Liver (tissue), 9 donors: ENCODE measurements around the gene SRPRB. TPM values are rescaled to one million over a fixed set of nuclear protein-coding genes. Genes with fewer than 3 reads are reported as not detected.

ENCODE experiments used
- DNase-seq: peaks from one replicate; pipeline ENCODE4 v3.0.0-alpha.2; 2017; ENCODE audit warnings: low spot score
- H3K27ac ChIP-seq, 2 donors: one replicate each; pipeline ENCODE4 v1.7.0; 2013; ENCODE audit warnings: inconsistent platforms in 2 of 2, low read length in 2 of 2, control low read depth in 1 of 2, low read depth in 1 of 2, mild to moderate bottlenecking in 1 of 2
- H3K27me3 ChIP-seq, 4 donors: one replicate each; pipeline versions ENCODE4 v1.6.1 to v1.7.0; 2013; ENCODE audit warnings: low read length in 3 of 4, inconsistent platforms in 1 of 4, mild to moderate bottlenecking in 1 of 4, moderate library complexity in 1 of 4; ENCODE audit not compliant: control insufficient read depth in 4 of 4, insufficient read depth in 4 of 4
- H3K36me3 ChIP-seq, 4 donors: one replicate each; pipeline versions ENCODE4 v1.6.1 to v1.7.0; 2013; ENCODE audit warnings: low read length in 3 of 4, mild to moderate bottlenecking in 3 of 4, low read depth in 1 of 4, moderate library complexity in 1 of 4; ENCODE audit not compliant: control insufficient read depth in 4 of 4, insufficient read depth in 3 of 4
- H3K4me1 ChIP-seq, 4 donors: one replicate each; pipeline versions ENCODE4 v1.6.1 to v1.7.0; 2013; ENCODE audit warnings: low read length in 3 of 4, mild to moderate bottlenecking in 3 of 4, moderate library complexity in 1 of 4; ENCODE audit not compliant: control insufficient read depth in 4 of 4, insufficient read depth in 4 of 4
- H3K4me3 ChIP-seq, 3 donors: one replicate each; pipeline versions ENCODE4 v1.6.1 to v1.7.0; 2013; ENCODE audit warnings: low read length in 3 of 3, control low read depth in 1 of 3, low read depth in 1 of 3, mild to moderate bottlenecking in 1 of 3
- H3K9ac ChIP-seq, 2 donors: one replicate each; pipeline ENCODE4 v1.7.0; 2013; ENCODE audit warnings: low read length in 2 of 2, mild to moderate bottlenecking in 2 of 2, moderate library complexity in 2 of 2, control low read depth in 1 of 2, low read depth in 1 of 2
- H3K9me3 ChIP-seq, 4 donors: one replicate each; pipeline versions ENCODE4 v1.6.1 to v1.7.0; 2013; ENCODE audit warnings: low read length in 3 of 4; ENCODE audit not compliant: control insufficient read depth in 4 of 4
- CTCF ChIP-seq: fragments of 150-350 bp; IDR thresholded peaks from 2 replicates; pipeline ENCODE4 v1.5.1; 2017; ENCODE audit warnings: improper control_type of control experiment, low read depth, low read length; ENCODE audit not compliant: missing input control
- EGR1 ChIP-seq, 2 donors: IDR thresholded peaks; 2 replicates each; pipeline ENCODE4 v1.6.1; 2016 to 2018; ENCODE audit warnings: antibody characterized with exemption in 2 of 2, low read depth in 2 of 2
- FOXA1 ChIP-seq: IDR thresholded peaks from 2 replicates; pipeline ENCODE4 v1.6.1; 2016; ENCODE audit warnings: antibody characterized with exemption
- FOXA2 ChIP-seq: IDR thresholded peaks from 2 replicates; pipeline ENCODE4 v1.6.1; 2016; ENCODE audit warnings: antibody characterized with exemption
- GABPA ChIP-seq, 2 donors: IDR thresholded peaks in 1 of 2; conservative IDR thresholded peaks in 1 of 2; 2 replicates each; pipeline ENCODE4 v1.6.1; 2016; ENCODE audit warnings: antibody characterized with exemption in 2 of 2, mild to moderate bottlenecking in 1 of 2, moderate library complexity in 1 of 2
- HNF4A ChIP-seq, 2 donors: conservative IDR thresholded peaks; 2 replicates each; pipeline ENCODE4 v1.6.1; 2016; ENCODE audit warnings: antibody characterized with exemption in 2 of 2, mild to moderate bottlenecking in 2 of 2
- HNF4G ChIP-seq: IDR thresholded peaks from 2 replicates; pipeline ENCODE4 v1.6.1; 2016; ENCODE audit warnings: antibody characterized with exemption
- JUND ChIP-seq, 2 donors: IDR thresholded peaks; 2 replicates each; pipeline ENCODE4 v1.6.1; 2016; ENCODE audit warnings: antibody characterized with exemption in 2 of 2
- MAX ChIP-seq: IDR thresholded peaks from 2 replicates; pipeline ENCODE4 v1.6.1; 2016; ENCODE audit warnings: antibody characterized with exemption
- NR2F2 ChIP-seq: IDR thresholded peaks from 2 replicates; pipeline ENCODE4 v1.6.1; 2016; ENCODE audit warnings: antibody characterized with exemption
- RAD21 ChIP-seq, 2 donors: IDR thresholded peaks; 2 replicates each; pipeline ENCODE4 v1.6.1; 2016; ENCODE audit warnings: antibody characterized with exemption in 2 of 2, mild to moderate bottlenecking in 2 of 2
- REST ChIP-seq: IDR thresholded peaks from 2 replicates; pipeline ENCODE4 v1.6.1; 2016; ENCODE audit warnings: antibody characterized with exemption, mild to moderate bottlenecking
- RXRA ChIP-seq, 2 donors: IDR thresholded peaks; 2 replicates each; pipeline ENCODE4 v1.6.1; 2017 to 2018; ENCODE audit warnings: antibody characterized with exemption in 2 of 2, mild to moderate bottlenecking in 1 of 2
- SP1 ChIP-seq: IDR thresholded peaks from 2 replicates; pipeline ENCODE4 v1.6.1; 2018; ENCODE audit warnings: antibody characterized with exemption, mild to moderate bottlenecking
- TAF1 ChIP-seq: conservative IDR thresholded peaks from 2 replicates; pipeline ENCODE4 v1.6.1; 2016; ENCODE audit warnings: antibody characterized with exemption, mild to moderate bottlenecking
- YY1 ChIP-seq: IDR thresholded peaks from 2 replicates; pipeline ENCODE4 v1.6.1; 2016; ENCODE audit warnings: antibody characterized with exemption, mild to moderate bottlenecking
- WGBS: extraction: QIAGEN DNeasy Blood & Tissue Kit; methylation state at CpG from one replicate; pipeline ENCODE4 v1.1.7; 2013; 5-methylcytosine and 5-hydroxymethylcytosine counted together
- polyA plus RNA-seq, 2 donors: library from polyadenylated mRNA; stranded (reverse) in 1 of 2; unstranded in 1 of 2; fragments of 200-250 nt in 1 of 2; fragments of >200 nt in 1 of 2; fragmentation: Nextera tagmentation in 1 of 2; extraction: Ambion mirVana in 1 of 2; gene quantifications; one replicate each; pipeline versions ENCODE4 v1.2.1 to v1.2.3, GENCODE V29; 2013 to 2015
- total RNA-seq, 2 donors: library from RNA; depleted of rRNA; stranded (reverse); fragments of >200 nt; gene quantifications; one replicate each; pipeline ENCODE4 v1.2.3, GENCODE V29; 2014
- TF ChIP-seq, protein P1 (sequence below): IDR thresholded peaks from 2 replicates; pipeline ENCODE4 v1.6.1; 2016; ENCODE audit warnings: antibody characterized with exemption
- donor health status: healthy.
- donor health status: healthy.
- donor health status: healthy.
- donor health status: healthy.
- donor health status: healthy.

Gene SRPRB
- total and polyA plus RNA-seq, 4 donors: 34.7 to 97.6 (median 76.9) TPM

DNA sequence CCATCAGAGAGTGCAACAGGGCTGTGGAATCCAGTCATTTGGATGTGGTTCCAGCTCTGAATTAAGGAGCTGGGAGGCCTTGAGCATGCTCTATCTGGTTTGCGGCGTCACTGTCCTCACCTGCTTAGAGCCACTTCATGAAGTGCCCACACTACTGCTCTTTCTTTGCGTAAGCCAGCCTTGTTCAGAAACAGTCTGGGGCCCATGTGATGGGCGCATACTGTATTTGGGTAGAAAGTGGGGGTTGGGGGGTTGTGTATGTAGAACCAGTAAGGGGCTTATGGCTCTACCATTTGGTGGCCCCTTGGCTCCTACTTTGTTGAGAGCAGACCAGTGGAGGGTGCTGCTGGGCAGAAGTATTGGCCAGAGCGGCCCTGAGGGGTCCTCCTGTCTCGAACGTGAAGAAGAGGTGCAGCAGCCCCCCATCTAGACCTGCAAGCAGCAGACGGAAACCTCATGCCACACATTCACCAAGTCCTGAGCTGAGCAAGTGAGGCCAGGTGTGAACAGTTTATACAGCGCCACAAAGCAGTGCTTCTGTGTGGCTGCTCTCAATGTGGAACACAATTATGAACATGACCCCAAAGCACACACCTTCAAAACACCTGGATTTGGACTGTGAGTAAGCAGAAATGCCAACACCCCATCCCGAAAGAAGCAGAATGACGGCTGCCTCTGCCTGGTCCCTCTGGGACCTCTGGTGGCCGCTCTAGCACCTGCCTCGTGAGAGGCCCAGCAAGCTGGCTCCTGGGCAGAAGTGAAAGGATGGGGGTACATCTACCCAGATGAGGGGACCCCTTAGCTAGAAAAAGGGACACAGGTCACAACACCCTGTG lies 26.6 kb downstream of the SRPRB start:
- H3K36me3 ChIP-seq: no peaks in the 10 kb centered on the region
- DNase-seq: peak; percentile 27
- H3K27ac ChIP-seq: no peak overlapping the region
- TF ChIP-seq, protein P1, sequence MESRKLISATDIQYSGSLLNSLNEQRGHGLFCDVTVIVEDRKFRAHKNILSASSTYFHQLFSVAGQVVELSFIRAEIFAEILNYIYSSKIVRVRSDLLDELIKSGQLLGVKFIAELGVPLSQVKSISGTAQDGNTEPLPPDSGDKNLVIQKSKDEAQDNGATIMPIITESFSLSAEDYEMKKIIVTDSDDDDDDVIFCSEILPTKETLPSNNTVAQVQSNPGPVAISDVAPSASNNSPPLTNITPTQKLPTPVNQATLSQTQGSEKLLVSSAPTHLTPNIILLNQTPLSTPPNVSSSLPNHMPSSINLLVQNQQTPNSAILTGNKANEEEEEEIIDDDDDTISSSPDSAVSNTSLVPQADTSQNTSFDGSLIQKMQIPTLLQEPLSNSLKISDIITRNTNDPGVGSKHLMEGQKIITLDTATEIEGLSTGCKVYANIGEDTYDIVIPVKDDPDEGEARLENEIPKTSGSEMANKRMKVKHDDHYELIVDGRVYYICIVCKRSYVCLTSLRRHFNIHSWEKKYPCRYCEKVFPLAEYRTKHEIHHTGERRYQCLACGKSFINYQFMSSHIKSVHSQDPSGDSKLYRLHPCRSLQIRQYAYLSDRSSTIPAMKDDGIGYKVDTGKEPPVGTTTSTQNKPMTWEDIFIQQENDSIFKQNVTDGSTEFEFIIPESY: no peak
- no peak for TF ChIP-seq FOXA1
- no peak for TF ChIP-seq GABPA (IDR thresholded peaks at IDR 0.05 in 1 of 2, conservative IDR thresholded peaks at IDR 0.05 in 1 of 2)
- no peak for TF ChIP-seq CTCF
- no peak for TF ChIP-seq YY1
- no peak for TF ChIP-seq REST
- H3K27me3 ChIP-seq: no peaks in the 10 kb centered on the region
- no peak overlapping the region for H3K4me3 ChIP-seq
- H3K9me3 ChIP-seq: no peaks in the 10 kb centered on the region
- H3K9ac ChIP-seq: no peak overlapping the region
- 80% methylated on average over 13 of the region's 13 CpGs for WGBS
- H3K4me1 ChIP-seq: no peaks in the 10 kb centered on the region

GRCh38 chr3:133832802-133833144 lies 27.2 kb downstream of the SRPRB start:
- no peaks in the 10 kb centered on the region for H3K9me3 ChIP-seq
- no peak for TF ChIP-seq NR2F2
- no peak for TF ChIP-seq RAD21 (IDR thresholded peaks at IDR 0.05)
- no peak for TF ChIP-seq JUND (IDR thresholded peaks at IDR 0.05)
- TF ChIP-seq FOXA2: no peak
- no peak for TF ChIP-seq GABPA (IDR thresholded peaks at IDR 0.05 in 1 of 2, conservative IDR thresholded peaks at IDR 0.05 in 1 of 2)
- TF ChIP-seq CTCF: no peak
- TF ChIP-seq MAX: no peak
- no peak for TF ChIP-seq TAF1
- no peak for TF ChIP-seq SP1
- TF ChIP-seq EGR1 (IDR thresholded peaks at IDR 0.05; ENCODE audit: low read depth in 2 of 2): no peak
- TF ChIP-seq, protein P1: no peak
- TF ChIP-seq HNF4A (conservative IDR thresholded peaks at IDR 0.05): no peak
- TF ChIP-seq RXRA (IDR thresholded peaks at IDR 0.05): no peak
- TF ChIP-seq HNF4G: no peak
- no peaks in the 10 kb centered on the region for H3K27me3 ChIP-seq
- no peak overlapping the region for H3K27ac ChIP-seq
- no peaks in the 10 kb centered on the region for H3K36me3 ChIP-seq
- H3K9ac ChIP-seq: no peak overlapping the region
- no peak for DNase-seq
- 95% methylated on average over 10 of the region's 10 CpGs for WGBS
- H3K4me1 ChIP-seq: no peaks in the 10 kb centered on the region
- H3K4me3 ChIP-seq: no peak overlapping the region
